MM.1S (cell line): ENCODE data around the gene RNF182.

Experiments used
- CTCF ChIP-seq: fragments of 300-600 bp; sonication (generic); IDR thresholded peaks from 2 replicates; pipeline ENCODE4 v1.5.1; 2016; ENCODE audit warnings: antibody characterized with exemption, low read length, mixed read lengths
- EZH2phosphoT487 ChIP-seq: fragments of 300-600 bp; sonication (generic); IDR thresholded peaks from 2 replicates; pipeline ENCODE4 v1.6.1; 2018; ENCODE audit warnings: antibody characterized with exemption, low read length

- TF ChIP-seq CTCF (no peak), EZH2phosphoT487 (no peak)
Measured at GRCh38 chr6:14009431-14009830, 84.7 kb downstream of the RNF182 start.
